HepG2 (cell line): ENCODE measurements around the gene GNG3. TPM values are rescaled to one million over a fixed set of nuclear protein-coding genes. Genes with fewer than 3 reads are reported as not detected.

Source experiments
- ATAC-seq: fragments of 200-7000 bp; cut with Tn5 transposase; 3 replicates; pipeline ENCODE4 v1.9.1; 2020; ENCODE audit warnings: mild to moderate bottlenecking, moderate library complexity
- BruUV-seq: library from RNA; stranded (reverse); fragments of 400-500 nt; replicated peaks from 2 replicates; lab custom pipeline; 2021; lab: Mats Ljungman, UMichigan
- CTCF ChIA-PET: fragments of 300-600 bp; formaldehyde crosslinking; extraction: SDS; loops from one replicate; lab custom pipeline; 2021; ENCODE audit warnings: low total read pairs, inconsistent platforms, low intra/inter-chr PET ratio; lab: Yijun Ruan, JAX
- POLR2A ChIA-PET: fragments of 350-600 bp; sonication (Branson Sonifier 250); formaldehyde crosslinking; loops from one replicate; lab custom pipeline; 2020; ENCODE audit warnings: antibody characterized with exemption, inconsistent platforms; lab: Yijun Ruan, JAX
- DNase-seq: peaks from one replicate; pipeline ENCODE4 v3.0.0-alpha.2; 2015; ENCODE audit warnings: low spot score
- FAIRE-seq: peaks from 3 replicates; lab custom pipeline; 2011; peaks lifted over from hg19 to GRCh38; lab: Jason Lieb, UNC
- H2AFZ ChIP-seq: one replicate; pipeline ENCODE4 v1.6.1; 2011; ENCODE audit warnings: low read length, inconsistent platforms
- H3K27ac ChIP-seq: fragments of 300-600 bp; 3 replicates; pipeline ENCODE4 v1.8.0; 2011; ENCODE audit warnings: mixed run types, mild to moderate bottlenecking, mixed read lengths, low read length, inconsistent platforms; ENCODE audit not compliant: insufficient read depth; ENCODE audit errors: extremely low read length
- H3K27me3 ChIP-seq, 2 experiments: fragments of 200-600 bp in 1 of 2; 2 replicates in 1 of 2; 3 replicates in 1 of 2; pipeline versions ENCODE4 v1.6.0 to v1.8.0; 2011; ENCODE audit warnings: low read length in 2 of 2, mild to moderate bottlenecking in 2 of 2, moderate library complexity in 2 of 2, inconsistent platforms in 1 of 2; ENCODE audit not compliant: insufficient read depth in 2 of 2, control insufficient read depth in 1 of 2
- H3K36me3 ChIP-seq, 2 experiments: fragments of 200-600 bp in 1 of 2; replicated peaks in 1 of 2; 2 replicates in 1 of 2; 3 replicates in 1 of 2; pipeline versions ENCODE4 v1.5.1 to v1.8.0; 2011; ENCODE audit warnings: low read length in 2 of 2, inconsistent platforms in 1 of 2; ENCODE audit not compliant: insufficient read depth in 2 of 2, control insufficient read depth in 1 of 2
- H3K4me1 ChIP-seq: 2 replicates; pipeline ENCODE4 v1.5.1; 2012; ENCODE audit warnings: low read length, inconsistent platforms; ENCODE audit not compliant: insufficient read depth
- H3K4me2 ChIP-seq: 2 replicates; pipeline ENCODE4 v1.6.0; 2011; ENCODE audit warnings: low read depth, low read length, inconsistent platforms
- H3K4me3 ChIP-seq, 3 experiments: fragments of 200-600 bp in 1 of 3; sonication (generic), shearing (Covaris generic) in 1 of 3; replicated peaks in 1 of 3; 2 replicates each; pipeline ENCODE4 v1.5.1; 2011 to 2016; ENCODE audit warnings: low read length in 3 of 3, inconsistent platforms in 2 of 3, low read depth in 2 of 3, mild to moderate bottlenecking in 2 of 3, control low read depth in 1 of 3, mixed read lengths in 1 of 3; ENCODE audit not compliant: insufficient read depth in 1 of 3
- H3K79me2 ChIP-seq: one replicate; pipeline ENCODE4 v1.6.1; 2011; ENCODE audit warnings: low read length, inconsistent platforms; ENCODE audit not compliant: insufficient read depth
- H3K9ac ChIP-seq: 2 replicates; pipeline ENCODE4 v1.6.0; 2011; ENCODE audit warnings: mild to moderate bottlenecking, low read depth, low read length, inconsistent platforms; ENCODE audit not compliant: insufficient read depth
- H3K9me3 ChIP-seq: 2 replicates; pipeline ENCODE4 v1.5.1; 2012; ENCODE audit warnings: mild to moderate bottlenecking, low read length
- H4K20me1 ChIP-seq: 2 replicates; pipeline ENCODE4 v1.6.0; 2011; ENCODE audit warnings: inconsistent platforms, mild to moderate bottlenecking, low read length, moderate library complexity; ENCODE audit not compliant: insufficient read depth
- ARID4A ChIP-seq: sonication (generic); formaldehyde crosslinking; IDR thresholded peaks from 2 replicates; pipeline ENCODE4 v1.5.0; 2020; ENCODE audit warnings: mild to moderate bottlenecking, missing genetic modification reagents, borderline replicate concordance
- MIXL1 ChIP-seq: IDR thresholded peaks from 2 replicates; pipeline ENCODE4 v1.6.1; 2016
- MTF2 ChIP-seq: sonication (generic); formaldehyde crosslinking; IDR thresholded peaks from 2 replicates; pipeline ENCODE4 v1.5.0; 2020; ENCODE audit warnings: missing genetic modification reagents, borderline replicate concordance
- RAD21 ChIP-seq: fragments of 450-650 bp; formaldehyde crosslinking; IDR thresholded peaks from 2 replicates; pipeline ENCODE4 v1.5.0; 2020; ENCODE audit warnings: mild to moderate bottlenecking
- SMARCE1 ChIP-seq: fragments of 450-650 bp; IDR thresholded peaks from 2 replicates; pipeline ENCODE4 v1.6.1; 2017; ENCODE audit warnings: borderline replicate concordance
- SMC3 ChIP-seq: IDR thresholded peaks from 2 replicates; pipeline ENCODE4 v1.6.1; 2011; ENCODE audit warnings: low read length, improper control_type of control experiment
- STAG1 ChIP-seq: sonication (generic); formaldehyde crosslinking; IDR thresholded peaks from 2 replicates; pipeline ENCODE4 v1.4.0; 2020; ENCODE audit warnings: missing genetic modification reagents
- TBX3 ChIP-seq: fragments of 450-650 bp; IDR thresholded peaks from 2 replicates; pipeline ENCODE4 v1.6.1; 2017; ENCODE audit warnings: antibody characterized with exemption, mild to moderate bottlenecking, inconsistent platforms, borderline replicate concordance
- XRCC5 ChIP-seq: fragments of 200-400 bp; formaldehyde crosslinking; optimal IDR thresholded peaks from 2 replicates; pipeline ENCODE3; 2017; ENCODE audit warnings: mild to moderate bottlenecking, low read length
- ZBTB21 ChIP-seq: sonication (generic); formaldehyde crosslinking; IDR thresholded peaks from 2 replicates; pipeline ENCODE4 v1.4.0; 2020; ENCODE audit warnings: missing genetic modification reagents
- ZNF503 ChIP-seq: sonication (generic); formaldehyde crosslinking; IDR thresholded peaks from 2 replicates; pipeline ENCODE4 v1.4.0; 2020; ENCODE audit warnings: missing genetic modification reagents
- ZNF510 ChIP-seq: sonication (generic); formaldehyde crosslinking; IDR thresholded peaks from 2 replicates; pipeline ENCODE4 v1.4.0; 2020; ENCODE audit warnings: low read depth, mild to moderate bottlenecking, missing genetic modification reagents
- WGBS: methylation state at CpG from one replicate; pipeline ENCODE4 v1.1.6; 2017; ENCODE audit warnings: low lambda C conversion rate; 5-methylcytosine and 5-hydroxymethylcytosine counted together
- in situ Hi-C: cut with HindIII; loops from 2 replicates; pipeline ENCODE4 v1.10.0; 2017; ENCODE audit warnings: low pct_unique_long_range_greater_than_20kb; ENCODE audit not compliant: extremely low pct_ligation_motif_present
- intact Hi-C: fragments of 100-400 bp; cut with micrococcal nuclease; formaldehyde crosslinking; loops from one replicate; pipeline ENCODE4 v1.10.0; 2022; ENCODE audit not compliant: unreplicated experiment
- polyA plus RNA-seq, 8 experiments: library from polyadenylated mRNA; depleted of rRNA in 3 of 8; stranded (reverse) in 7 of 8; unstranded in 1 of 8; fragments of >200 nt; fragmentation: Illumina TruSeq in 4 of 8; extraction: Trizol in 4 of 8; gene quantifications; 2 replicates each; pipeline versions ENCODE4 v1.2.1 to v1.2.3, GENCODE V29; 2011 to 2016; ENCODE audit warnings: low read depth in 4 of 8, missing spikeins in 1 of 8, mixed read lengths in 1 of 8; ENCODE audit not compliant: insufficient read depth in 1 of 8
- total RNA-seq, 5 experiments: library from RNA; depleted of rRNA; stranded (reverse); fragments of >200 nt; fragmentation: Illumina TruSeq; extraction: Trizol; gene quantifications; 2 replicates each; pipeline ENCODE4 v1.2.3, GENCODE V29; 2016; ENCODE audit warnings: low read depth in 1 of 5
- TF ChIP-seq, protein P1 (sequence below): sonication (generic); formaldehyde crosslinking; IDR thresholded peaks from 2 replicates; pipeline ENCODE4 v1.9.0; 2022; ENCODE audit warnings: low read depth, missing genetic modification reagents
- TF ChIP-seq, protein P2 (sequence below): sonication (generic); formaldehyde crosslinking; IDR thresholded peaks from 2 replicates; pipeline ENCODE4 v1.4.0; 2020; ENCODE audit warnings: missing genetic modification reagents

GNG3 gene
- total and polyA plus RNA-seq, 2 of the 13 experiments (the other 11 are each of a cell fraction or from before 2014, with no cell fraction given), result not detected

GRCh38 chr11:62694455-62695167 is 12.9 kb upstream of the GNG3 start:
- ChIA-PET POLR2A (no interaction called here), CTCF (interaction anchor here (0.8 to 1.6 kb wide), 3 partner anchors 14 to 314 kb away, joined by 3 to 9 read pairs (median 4); partner anchors contain the start of genes EML3 and ROM1)
- Histone ChIP-seq H3K79me2 (no peaks in the 10 kb centered on the region), H3K27ac (no peak overlapping the region), H3K9ac (no peak overlapping the region), H3K27me3 (no peaks in the 10 kb centered on the region), H3K4me3 (no peak overlapping the region), H2AFZ (no peak overlapping the region), H3K4me1 (no peaks in the 10 kb centered on the region), H3K36me3 (peaks cover 17 to 37% of the 10 kb centered on the region in 2 experiments), H3K9me3 (no peaks in the 10 kb centered on the region), H4K20me1 (no peaks in the 10 kb centered on the region), H3K4me2 (no peak overlapping the region)
- in situ Hi-C loops (no loop called here), intact Hi-C loops (loop anchor here (1.0 kb wide), 1 partner anchor 314 kb away; no protein-coding TSS in a partner anchor)
- DNase-seq (peak; percentile 70), FAIRE-seq (peak; percentile 52), ATAC-seq (peak; percentile 86)
- WGBS, result 79% methylated on average over 14 of the region's 14 CpGs
- BruUV-seq, result no TSS peak
- TF ChIP-seq RAD21 (peak; percentile 56), XRCC5 (peak; percentile 50), TBX3 (no peak), STAG1 (peak; percentile 72), MIXL1 (no peak), SMARCE1 (no peak), ARID4A (CRISPR knock-in tag) (peak; percentile 25; the same call in 1 of the 2 replicates), ZNF503 (CRISPR knock-in tag) (no peak), SMC3 (peak; percentile 78), MTF2 (CRISPR knock-in tag) (no peak), ZNF510 (CRISPR knock-in tag) (0 out of 2 replicates have a peak, but pooled peaks have one; percentile 30), ZBTB21 (CRISPR knock-in tag) (no peak)
- TF ChIP-seq, protein P1, sequence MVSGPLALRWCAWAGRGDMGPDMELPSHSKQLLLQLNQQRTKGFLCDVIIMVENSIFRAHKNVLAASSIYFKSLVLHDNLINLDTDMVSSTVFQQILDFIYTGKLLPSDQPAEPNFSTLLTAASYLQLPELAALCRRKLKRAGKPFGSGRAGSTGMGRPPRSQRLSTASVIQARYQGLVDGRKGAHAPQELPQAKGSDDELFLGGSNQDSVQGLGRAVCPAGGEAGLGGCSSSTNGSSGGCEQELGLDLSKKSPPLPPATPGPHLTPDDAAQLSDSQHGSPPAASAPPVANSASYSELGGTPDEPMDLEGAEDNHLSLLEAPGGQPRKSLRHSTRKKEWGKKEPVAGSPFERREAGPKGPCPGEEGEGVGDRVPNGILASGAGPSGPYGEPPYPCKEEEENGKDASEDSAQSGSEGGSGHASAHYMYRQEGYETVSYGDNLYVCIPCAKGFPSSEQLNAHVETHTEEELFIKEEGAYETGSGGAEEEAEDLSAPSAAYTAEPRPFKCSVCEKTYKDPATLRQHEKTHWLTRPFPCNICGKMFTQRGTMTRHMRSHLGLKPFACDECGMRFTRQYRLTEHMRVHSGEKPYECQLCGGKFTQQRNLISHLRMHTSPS (CRISPR knock-in tag), result no peak
- TF ChIP-seq, protein P2, sequence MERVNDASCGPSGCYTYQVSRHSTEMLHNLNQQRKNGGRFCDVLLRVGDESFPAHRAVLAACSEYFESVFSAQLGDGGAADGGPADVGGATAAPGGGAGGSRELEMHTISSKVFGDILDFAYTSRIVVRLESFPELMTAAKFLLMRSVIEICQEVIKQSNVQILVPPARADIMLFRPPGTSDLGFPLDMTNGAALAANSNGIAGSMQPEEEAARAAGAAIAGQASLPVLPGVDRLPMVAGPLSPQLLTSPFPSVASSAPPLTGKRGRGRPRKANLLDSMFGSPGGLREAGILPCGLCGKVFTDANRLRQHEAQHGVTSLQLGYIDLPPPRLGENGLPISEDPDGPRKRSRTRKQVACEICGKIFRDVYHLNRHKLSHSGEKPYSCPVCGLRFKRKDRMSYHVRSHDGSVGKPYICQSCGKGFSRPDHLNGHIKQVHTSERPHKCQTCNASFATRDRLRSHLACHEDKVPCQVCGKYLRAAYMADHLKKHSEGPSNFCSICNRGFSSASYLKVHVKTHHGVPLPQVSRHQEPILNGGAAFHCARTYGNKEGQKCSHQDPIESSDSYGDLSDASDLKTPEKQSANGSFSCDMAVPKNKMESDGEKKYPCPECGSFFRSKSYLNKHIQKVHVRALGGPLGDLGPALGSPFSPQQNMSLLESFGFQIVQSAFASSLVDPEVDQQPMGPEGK (CRISPR knock-in tag), result peak; percentile 35; the same call in 1 of the 2 replicates
